AG10803 (cell line): ENCODE measurements around the gene ICE2.

Experiments used
- DNase-seq: peaks from one replicate; pipeline ENCODE4 v3.0.0; 2010; ENCODE audit warnings: low read depth
- H3K4me3 ChIP-seq: 2 replicates; pipeline ENCODE4 v1.5.1; 2011; ENCODE audit warnings: mild to moderate bottlenecking, low read length, control low read depth
- CTCF ChIP-seq: conservative IDR thresholded peaks from 2 replicates; pipeline ENCODE4 v1.5.1; 2011; ENCODE audit warnings: mild to moderate bottlenecking, low read length, control low read depth, inconsistent platforms

Gene ICE2

GRCh38 chr15:60469893-60470641 is 8.9 kb downstream of the ICE2 start:
- DNase-seq, result peak; percentile 11
- H3K4me3 ChIP-seq, result no peak overlapping the region
- no peak for TF ChIP-seq CTCF

DNA sequence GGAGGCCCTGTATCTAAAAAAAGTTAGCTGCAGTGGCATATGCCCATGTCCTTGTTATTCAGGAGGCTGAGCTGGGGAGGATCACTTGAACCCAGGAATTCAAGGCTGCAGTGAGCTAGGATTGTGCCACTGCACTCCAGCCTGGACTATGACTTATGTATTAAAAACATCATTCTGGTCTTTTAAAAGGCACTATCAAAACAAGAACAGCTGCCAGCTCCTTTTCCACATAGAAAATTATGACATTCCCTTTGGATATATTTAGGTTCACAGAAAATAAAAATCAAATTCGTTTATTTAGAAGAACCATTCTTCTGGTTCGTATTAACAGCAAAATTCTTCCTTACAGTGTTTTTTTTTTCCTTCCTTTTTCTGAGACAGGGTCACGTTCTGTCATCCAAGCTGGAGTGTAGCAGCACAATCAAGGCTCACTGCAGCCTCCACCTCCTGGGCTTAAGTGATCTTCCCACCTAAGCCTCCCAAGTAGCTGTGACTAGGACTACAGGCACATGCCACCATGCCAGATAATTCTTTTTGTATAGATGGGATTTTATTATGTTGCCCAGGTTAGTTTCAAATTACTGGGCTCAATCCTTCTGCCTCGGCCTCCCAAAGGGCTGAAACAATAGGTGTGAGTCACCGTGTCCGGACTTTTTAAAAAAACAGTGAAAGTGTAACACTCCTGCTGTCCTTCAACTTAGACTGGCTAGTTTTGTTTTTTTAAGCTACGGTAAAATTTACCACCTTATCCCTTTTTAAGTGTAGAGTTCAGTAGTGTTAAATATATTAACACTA is 13.9 kb downstream of the ICE2 start:
- no peak overlapping the region for H3K4me3 ChIP-seq
- no peak for DNase-seq
- no peak for TF ChIP-seq CTCF

DNA sequence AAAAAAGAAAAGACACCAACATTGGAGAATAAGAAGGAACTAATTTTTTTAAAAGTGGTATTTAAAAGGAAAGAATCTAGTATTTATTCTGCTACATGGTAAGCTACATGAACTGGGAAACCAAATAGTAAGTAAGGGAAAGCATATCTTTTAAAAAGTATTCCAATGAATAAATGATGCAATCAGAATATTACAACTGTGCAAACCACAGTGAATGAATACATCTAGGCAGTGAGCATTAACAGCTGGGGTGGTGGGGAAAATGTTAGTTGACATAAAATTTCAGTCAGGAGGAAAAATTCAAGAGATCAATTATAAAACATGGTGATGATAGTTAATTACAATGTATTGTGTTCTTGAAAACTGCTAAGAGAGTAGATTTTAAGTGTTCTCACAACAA is 16.9 kb downstream of the ICE2 start:
- DNase-seq, result peak; percentile 27
- no peak overlapping the region for H3K4me3 ChIP-seq
- TF ChIP-seq CTCF, result no peak

DNA sequence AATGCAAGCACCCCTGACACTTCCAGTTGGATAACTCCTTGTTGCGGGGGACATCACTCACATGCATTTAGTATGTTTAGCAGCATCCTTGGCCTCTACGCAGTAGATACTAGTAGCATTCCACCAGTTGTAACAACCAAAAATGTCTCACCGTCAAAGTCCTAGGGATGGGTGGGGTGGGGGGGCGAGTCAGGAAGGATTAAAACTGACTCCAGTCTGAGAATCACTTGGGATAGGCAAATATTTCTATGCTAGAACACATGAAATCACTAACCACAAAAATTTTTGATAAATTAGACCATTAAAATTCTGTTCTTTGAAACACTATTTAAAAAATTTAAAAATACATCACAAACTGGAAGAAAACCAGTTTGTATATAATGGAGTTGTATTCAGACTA is 18.0 kb downstream of the ICE2 start:
- no peak overlapping the region for H3K4me3 ChIP-seq
- no peak for TF ChIP-seq CTCF
- DNase-seq, result peak; percentile 42

DNA sequence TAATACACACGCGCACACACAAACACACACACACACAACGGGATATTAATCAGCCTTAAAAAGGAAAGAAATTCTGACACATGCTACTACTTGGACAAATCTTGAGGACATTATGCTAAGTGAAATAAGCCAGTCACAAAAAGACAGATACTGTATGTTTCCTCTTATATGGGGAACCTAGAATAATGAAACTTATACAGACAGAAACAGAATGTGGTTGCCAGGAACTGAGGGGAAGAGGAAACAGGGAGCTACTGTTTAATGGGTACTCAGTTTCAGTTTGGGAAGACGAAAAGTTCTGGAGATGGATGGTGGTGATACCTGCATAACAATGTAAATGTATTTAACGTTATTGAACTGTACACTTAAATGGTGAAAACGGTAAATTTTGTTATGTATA is 20.2 kb downstream of the ICE2 start:
- no peak for DNase-seq
- no peak overlapping the region for H3K4me3 ChIP-seq
- no peak for TF ChIP-seq CTCF

DNA sequence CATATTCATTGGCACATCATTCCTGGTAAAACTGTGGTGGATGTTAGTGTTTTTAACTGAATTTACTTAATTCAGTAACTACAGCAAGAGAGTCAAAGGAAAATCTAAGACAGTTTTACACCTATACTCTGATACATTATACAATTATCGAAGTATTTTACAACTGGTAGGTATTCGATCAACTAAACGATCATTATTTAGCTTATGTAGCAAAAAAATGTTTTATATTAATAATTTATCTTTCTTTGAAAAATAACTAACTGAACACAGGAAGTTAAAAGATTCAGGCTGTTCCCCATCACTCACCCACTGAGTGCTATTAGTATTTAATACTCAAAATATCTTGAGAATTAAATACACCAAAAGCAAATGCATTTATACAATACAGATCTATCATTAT is 21.0 kb downstream of the ICE2 start:
- no peak overlapping the region for H3K4me3 ChIP-seq
- no peak for TF ChIP-seq CTCF
- no peak for DNase-seq

- no peak overlapping the region for H3K4me3 ChIP-seq
- DNase-seq, result no peak
- TF ChIP-seq CTCF, result no peak
These were observed 24.1 kb downstream of the ICE2 start for GRCh38 chr15:60454824-60455223.
